HEK293T (cell line): Measurements from ENCODE around the gene LYRM9.

Source experiments
- CTBP1 ChIP-seq: fragments of 450-650 bp; IDR thresholded peaks from 2 replicates; pipeline ENCODE4 v1.6.1; 2016; ENCODE audit warnings: borderline replicate concordance
- FOXK2 ChIP-seq: fragments of 450-650 bp; IDR thresholded peaks from 2 replicates; pipeline ENCODE4 v1.6.1; 2016; ENCODE audit warnings: mild to moderate bottlenecking
- HDGF ChIP-seq: fragments of 450-650 bp; IDR thresholded peaks from 2 replicates; pipeline ENCODE4 v1.6.1; 2017; ENCODE audit warnings: antibody characterized with exemption, borderline replicate concordance
- LEF1 ChIP-seq: fragments of 450-650 bp; IDR thresholded peaks from 2 replicates; pipeline ENCODE4 v1.6.1; 2017; ENCODE audit warnings: mild to moderate bottlenecking, borderline replicate concordance
- NFRKB ChIP-seq: fragments of 450-650 bp; IDR thresholded peaks from 2 replicates; pipeline ENCODE4 v1.6.1; 2016; ENCODE audit warnings: mild to moderate bottlenecking, moderate library complexity
- PKNOX1 ChIP-seq: fragments of 450-650 bp; IDR thresholded peaks from 2 replicates; pipeline ENCODE4 v1.6.1; 2016
- SP1 ChIP-seq: fragments of 450-650 bp; IDR thresholded peaks from 2 replicates; pipeline ENCODE4 v1.6.1; 2017
- SUZ12 ChIP-seq: fragments of 450-650 bp; IDR thresholded peaks from 2 replicates; pipeline ENCODE4 v1.6.1; 2016; ENCODE audit warnings: mild to moderate bottlenecking
- ZNF384 ChIP-seq: fragments of 450-650 bp; IDR thresholded peaks from 2 replicates; pipeline ENCODE4 v1.6.1; 2016

GRCh38 chr17:27849474-27850185, 43.5 kb downstream of the LYRM9 start:
- TF ChIP-seq SUZ12 (no peak), PKNOX1 (no peak), FOXK2 (no peak), NFRKB (no peak), ZNF384 (no peak), SP1 (no peak), HDGF (no peak), CTBP1 (no peak), LEF1 (no peak)
